ENCODE results near the gene CDKN2A. TPM values are rescaled to one million over a fixed set of nuclear protein-coding genes. Genes with fewer than 3 reads are reported as not detected.

CDKN2A gene
- total and polyA plus RNA-seq, 2 donors (not counting 3 experiments of a cell fraction or from before 2014, with no cell fraction given): 8.5 to 10.7 TPM

- Histone ChIP-seq H3K79me2 (ENCODE audit: control insufficient read depth, insufficient read depth, low read length) (no peaks in the 10 kb centered on the region), H3K4me3 (replicated peaks in 1 of 3; ENCODE audit: insufficient read depth in 1 of 3, low read depth in 1 of 3, low read length in 3 of 3) (no peak overlapping the region), H2AFZ (ENCODE audit: low read depth, low read length) (no peak overlapping the region), H3K4me2 (ENCODE audit: insufficient read depth, low read length) (no peak overlapping the region), H3K9me3 (replicated peaks; ENCODE audit: control insufficient read depth, insufficient read depth, low read length) (no peaks in the 10 kb centered on the region), H3K9me1 (replicated peaks; ENCODE audit: control insufficient read depth, extremely low read depth, insufficient read depth, low read length) (no peaks in the 10 kb centered on the region), H3K4me1 (ENCODE audit: control insufficient read depth, extremely low read depth, insufficient read depth, low read length) (no peaks in the 10 kb centered on the region), H3K27ac (ENCODE audit: insufficient read depth, low read depth, low read length) (no peak overlapping the region), H4K20me1 (replicated peaks; ENCODE audit: control insufficient read depth, extremely low read depth, insufficient read depth, low read length) (no peaks in the 10 kb centered on the region), H3K36me3 (ENCODE audit: control insufficient read depth in 2 of 2, extremely low read depth in 1 of 2, insufficient read depth in 2 of 2, low read length in 2 of 2) (no peaks in the 10 kb centered on the region), H3K9ac (replicated peaks; ENCODE audit: extremely low read depth, insufficient read depth, low read length) (no peak overlapping the region), H3K27me3 (ENCODE audit: control insufficient read depth in 2 of 2, insufficient read depth in 2 of 2, low read length in 2 of 2) (peaks cover 10 to 13% of the 10 kb centered on the region in 2 experiments)
- CTCF ChIA-PET: interaction anchor here (1.6 kb wide), 1 partner anchor 12 kb away, joined by 3 read pairs; no protein-coding TSS in a partner anchor
- dilution Hi-C loops (cut with MboI; ENCODE audit: extremely low pct_ligation_motif_present, low sequenced_read_pairs) (no loop called here), intact Hi-C loops (cut with micrococcal nuclease) (no loop called here)
- POLR2A ChIA-PET: no interaction called here
- TF ChIP-seq GATA2 (IDR thresholded peaks at IDR 0.05; ENCODE audit: insufficient read depth, insufficient read length, low read depth, low read length): no peak
- no peak for TF ChIP-seq JUN (IDR thresholded peaks at IDR 0.05; ENCODE audit: borderline replicate concordance, insufficient read depth, insufficient read length, low read depth)
- TF ChIP-seq FOS (IDR thresholded peaks at IDR 0.05; ENCODE audit: borderline replicate concordance, insufficient read depth, low read length): no peak
- no peak for TF ChIP-seq POLR2AphosphoS5 (IDR thresholded peaks at IDR 0.05; ENCODE audit: insufficient read depth, low read depth, low read length)
- TF ChIP-seq MAX (IDR thresholded peaks at IDR 0.05; ENCODE audit: insufficient read depth, insufficient read length): no peak
- TF ChIP-seq MYC (IDR thresholded peaks at IDR 0.05; ENCODE audit: low read depth, low read length): no peak
- TF ChIP-seq EZH2 (IDR thresholded peaks at IDR 0.05; ENCODE audit: borderline replicate concordance, low read depth, low read length, severe bottlenecking): no peak
- TF ChIP-seq CTCF (IDR thresholded peaks at IDR 0.05; ENCODE audit: extremely low read depth in 1 of 2, insufficient read depth in 1 of 2, low read depth in 1 of 2, low read length in 2 of 2): no peak
- TF ChIP-seq POLR2A (IDR thresholded peaks at IDR 0.05; ENCODE audit: low read depth, low read length): no peak
- DNase-seq (ENCODE audit: low read depth, low spot score): no peak
- no peak for FAIRE-seq
- BruUV-seq (replicated peaks): no TSS peak
These were observed 48.6 kb downstream of the CDKN2A start for GRCh38 chr9:21945606-21946005.

Data from endothelial cell of umbilical vein (primary cell).